ENCODE results near the gene TBL1XR1.

TBL1XR1 gene

GRCh38 chr3:176988795-176989194, 208.5 kb downstream of the TBL1XR1 start:
- no peak for DNase-seq
- intact Hi-C loops (cut with DNase I), result no loop called here

- intact Hi-C loops (cut with DNase I), result no loop called here
- no peak for DNase-seq
Measured at GRCh38 chr3:176987901-176988650, 209.2 kb downstream of the TBL1XR1 start.

GRCh38 chr3:176978441-176978840, 218.8 kb downstream of the TBL1XR1 start:
- no peak for DNase-seq
- intact Hi-C loops (cut with DNase I), result no loop called here

- no peak for DNase-seq
- intact Hi-C loops (cut with DNase I), result no loop called here
Measured at GRCh38 chr3:176977331-176977730, 220.0 kb downstream of the TBL1XR1 start.

DNA sequence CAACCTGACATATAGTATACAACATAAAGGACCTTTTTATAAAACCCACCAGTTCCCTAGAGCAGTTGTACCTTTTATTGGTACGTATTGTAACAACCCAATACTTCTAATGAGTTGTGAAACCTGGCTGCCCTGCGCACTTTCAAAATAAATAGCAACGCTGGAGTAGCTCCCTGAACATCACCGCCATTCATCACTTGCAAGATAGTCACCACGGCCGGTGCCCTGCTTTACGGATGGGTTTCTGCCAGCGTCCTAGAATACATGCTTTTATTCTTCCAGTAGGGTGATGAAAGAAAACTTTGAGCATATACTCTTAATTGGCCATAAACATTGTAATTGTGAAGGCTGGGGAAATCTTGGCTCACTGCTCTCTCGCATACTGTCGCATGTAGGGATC, 220.7 kb downstream of the TBL1XR1 start:
- intact Hi-C loops (cut with DNase I), result no loop called here
- no peak for DNase-seq

GRCh38 chr3:176974279-176974678, 223.0 kb downstream of the TBL1XR1 start:
- no peak for DNase-seq
- intact Hi-C loops (cut with DNase I), result no loop called here

GRCh38 chr3:176971613-176972174, 225.6 kb downstream of the TBL1XR1 start:
- no peak for DNase-seq
- intact Hi-C loops (cut with DNase I), result no loop called here

DNA sequence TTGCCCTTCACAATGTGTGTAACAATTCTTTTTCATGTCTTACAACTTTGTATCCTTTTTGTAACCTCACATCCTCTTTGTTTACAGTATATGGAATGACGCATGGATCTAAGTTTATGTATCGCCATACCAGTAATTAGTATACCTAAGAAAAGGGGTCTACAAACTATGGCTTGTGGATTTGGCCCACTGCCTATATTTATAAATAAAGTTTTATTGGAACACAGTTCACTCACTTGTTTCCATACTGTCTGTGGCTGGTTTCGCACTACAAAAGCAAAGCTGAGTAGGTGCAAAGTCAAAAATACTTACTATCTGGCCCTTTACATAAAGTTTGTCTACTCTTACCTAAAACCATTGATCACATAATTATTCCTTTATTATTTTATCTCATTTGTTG, 226.5 kb downstream of the TBL1XR1 start:
- intact Hi-C loops (cut with DNase I), result no loop called here
- DNase-seq, result no peak

DNA sequence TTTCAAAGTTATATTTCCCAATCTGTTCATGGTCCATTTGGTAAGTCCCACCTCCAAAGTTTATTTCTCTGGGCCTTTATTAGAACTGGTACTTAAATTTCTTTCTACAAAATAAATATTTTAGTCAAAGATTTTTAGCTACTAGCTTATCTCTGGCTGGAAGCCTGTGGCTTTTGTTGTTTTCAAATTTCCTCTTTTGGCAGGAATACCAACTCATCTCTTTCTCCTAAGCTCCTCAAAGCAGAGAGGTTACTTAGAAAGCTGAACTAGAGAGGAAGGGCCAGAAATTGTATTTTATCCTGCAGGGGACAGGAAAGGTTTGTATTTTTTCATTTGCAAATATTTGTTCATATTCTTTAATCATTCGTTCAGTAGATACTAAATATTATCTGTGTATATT, 227.8 kb downstream of the TBL1XR1 start:
- intact Hi-C loops (cut with DNase I), result no loop called here
- DNase-seq, result no peak

All from posterior cingulate gyrus (tissue), 11 donors.